K562 (cell line): ENCODE data around the gene UNC45A. TPM values are rescaled to one million over a fixed set of nuclear protein-coding genes. Genes with fewer than 3 reads are reported as not detected.

Source experiments
- IFI16 ChIP-seq: fragments of 250-450 bp; sonication (Bioruptor Pico); IDR thresholded peaks from 2 replicates; pipeline ENCODE4 v2.1.2; 2022; ENCODE audit warnings: mild to moderate bottlenecking, inconsistent platforms
- MIER1 ChIP-seq: fragments of 450-650 bp; IDR thresholded peaks from 2 replicates; pipeline ENCODE4 v1.6.1; 2016; ENCODE audit warnings: antibody characterized with exemption, mild to moderate bottlenecking, low read depth
- NFYB ChIP-seq: IDR thresholded peaks from 2 replicates; pipeline ENCODE4 v1.6.1; 2011; ENCODE audit warnings: mild to moderate bottlenecking, moderate library complexity; ENCODE audit not compliant: insufficient read length; ENCODE audit errors: extremely low read depth
- TEAD1 ChIP-seq, 2 experiments: fragments of 450-650 bp in 1 of 2; sonication (generic) in 1 of 2; formaldehyde crosslinking; IDR thresholded peaks; 2 replicates each; pipeline versions ENCODE4 v1.4.0 to v1.8.0; 2020 to 2022; ENCODE audit warnings: mild to moderate bottlenecking in 2 of 2, missing genetic modification reagents in 1 of 2
- ZNF318 ChIP-seq, 2 experiments: fragments of 450-650 bp; IDR thresholded peaks; 2 replicates each; pipeline ENCODE4 v1.6.1; 2016; ENCODE audit warnings: mild to moderate bottlenecking in 2 of 2, borderline replicate concordance in 1 of 2, low read depth in 1 of 2, moderate library complexity in 1 of 2
- ZNF507 ChIP-seq: conservative IDR thresholded peaks from 2 replicates; pipeline ENCODE4 v1.6.1; 2017; ENCODE audit warnings: missing genetic modification characterization, missing compliant biosample characterization
- polyA plus RNA-seq, 8 experiments: library from polyadenylated mRNA; depleted of rRNA in 4 of 8; stranded (reverse) in 5 of 8; unstranded in 3 of 8; fragments of >200 nt; fragmentation: Nextera tagmentation in 2 of 8; fragmentation: Illumina TruSeq in 1 of 8; extraction: Ambion mirVana in 2 of 8; extraction: Trizol in 1 of 8; gene quantifications; 2 replicates each; pipeline versions ENCODE4 v1.2.1 to v1.2.3, GENCODE V29; 2011 to 2014; ENCODE audit warnings: inconsistent platforms in 1 of 8, missing spikeins in 1 of 8
- total RNA-seq, 7 experiments: library from RNA; depleted of rRNA in 6 of 7; stranded (reverse); fragments of >200 nt in 6 of 7; fragmentation: Illumina TruSeq in 2 of 7; extraction: Trizol in 2 of 7; gene quantifications; 2 replicates each; pipeline versions ENCODE4 v1.2.1 to v1.2.3, GENCODE V29; 2011 to 2021; ENCODE audit warnings: low replicate concordance in 1 of 7
- TF ChIP-seq, protein P1 (sequence below): fragments of 250-450 bp; sonication (Bioruptor Pico); IDR thresholded peaks from 2 replicates; pipeline ENCODE4 v1.9.0; 2021; ENCODE audit warnings: mild to moderate bottlenecking
- TF ChIP-seq, protein P2 (sequence below): fragments of 450-650 bp; IDR thresholded peaks from 2 replicates; pipeline ENCODE4 v1.7.1; 2018; ENCODE audit warnings: mild to moderate bottlenecking, low read depth; ENCODE audit not compliant: partially characterized antibody
- TF ChIP-seq, protein P3 (sequence below), 2 experiments: fragments of 150-350 bp in 1 of 2; IDR thresholded peaks; 2 replicates each; pipeline ENCODE4 v1.6.1; 2012 to 2016; ENCODE audit warnings: low read depth in 2 of 2, low read length in 2 of 2, mild to moderate bottlenecking in 1 of 2, moderate library complexity in 1 of 2

Gene UNC45A
- total and polyA plus RNA-seq, 9 of the 15 experiments (the other 6 are each of a cell fraction or from before 2014, with no cell fraction given), result 22.4 to 79.3 (median 43.7) TPM

DNA sequence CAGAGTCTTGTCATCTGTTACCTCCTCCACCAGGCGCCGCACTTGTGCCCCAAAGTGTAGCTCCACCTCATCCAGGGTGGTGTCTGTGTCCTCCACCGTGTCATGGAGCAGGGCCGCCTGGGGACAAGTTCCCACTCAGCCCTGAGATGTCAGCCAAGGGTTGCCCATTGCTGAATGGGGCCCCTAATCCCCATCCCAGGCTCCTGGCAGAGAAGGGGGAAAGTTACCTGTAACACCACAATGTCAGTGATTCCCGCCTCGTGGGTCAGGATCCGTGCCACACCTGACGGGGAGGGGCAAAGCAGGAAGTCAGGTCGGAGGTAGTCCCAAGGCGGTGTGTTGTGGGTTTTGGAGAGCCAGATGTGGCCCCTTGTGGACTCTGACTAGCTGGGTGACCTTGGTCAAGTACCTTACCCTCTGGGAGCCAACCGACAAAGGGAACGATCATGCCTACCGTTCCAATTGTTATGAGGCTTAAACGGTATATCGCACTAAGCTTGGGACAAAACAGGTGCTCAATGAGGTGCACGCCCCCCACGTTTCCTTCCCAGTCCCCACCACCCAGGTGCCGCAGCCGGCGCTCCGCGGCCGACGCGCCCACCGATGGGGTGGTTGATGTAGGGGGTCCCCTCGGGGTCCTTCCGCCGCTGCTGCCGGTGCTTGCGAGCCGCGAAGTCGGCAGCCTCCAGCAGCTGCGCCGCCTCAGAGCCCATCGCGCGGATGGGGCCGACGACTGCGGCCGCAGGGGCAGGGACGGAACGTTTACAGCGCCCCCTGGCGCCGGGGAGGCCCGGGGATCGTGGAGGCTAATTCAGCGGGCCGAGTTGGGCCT lies 3.0 kb upstream of the UNC45A start, which contains the start of gene HDDC3 (continued):
- TF ChIP-seq ZNF318 (IDR thresholded peaks at IDR 0.05; ENCODE audit: borderline replicate concordance in 1 of 2, low read depth in 1 of 2) (no peak), ZNF507 (no peak), TEAD1 (CRISPR knock-in tag; IDR thresholded peaks at IDR 0.05) (peak; percentile 4 to 70; a peak in 2 of 4 replicates), NFYB (no peak), IFI16 (CRISPR knock-in tag) (no peak), MIER1 (no peak)
- TF ChIP-seq, protein P1, sequence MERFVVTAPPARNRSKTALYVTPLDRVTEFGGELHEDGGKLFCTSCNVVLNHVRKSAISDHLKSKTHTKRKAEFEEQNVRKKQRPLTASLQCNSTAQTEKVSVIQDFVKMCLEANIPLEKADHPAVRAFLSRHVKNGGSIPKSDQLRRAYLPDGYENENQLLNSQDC (CRISPR knock-in tag), result no peak
- TF ChIP-seq, protein P2, sequence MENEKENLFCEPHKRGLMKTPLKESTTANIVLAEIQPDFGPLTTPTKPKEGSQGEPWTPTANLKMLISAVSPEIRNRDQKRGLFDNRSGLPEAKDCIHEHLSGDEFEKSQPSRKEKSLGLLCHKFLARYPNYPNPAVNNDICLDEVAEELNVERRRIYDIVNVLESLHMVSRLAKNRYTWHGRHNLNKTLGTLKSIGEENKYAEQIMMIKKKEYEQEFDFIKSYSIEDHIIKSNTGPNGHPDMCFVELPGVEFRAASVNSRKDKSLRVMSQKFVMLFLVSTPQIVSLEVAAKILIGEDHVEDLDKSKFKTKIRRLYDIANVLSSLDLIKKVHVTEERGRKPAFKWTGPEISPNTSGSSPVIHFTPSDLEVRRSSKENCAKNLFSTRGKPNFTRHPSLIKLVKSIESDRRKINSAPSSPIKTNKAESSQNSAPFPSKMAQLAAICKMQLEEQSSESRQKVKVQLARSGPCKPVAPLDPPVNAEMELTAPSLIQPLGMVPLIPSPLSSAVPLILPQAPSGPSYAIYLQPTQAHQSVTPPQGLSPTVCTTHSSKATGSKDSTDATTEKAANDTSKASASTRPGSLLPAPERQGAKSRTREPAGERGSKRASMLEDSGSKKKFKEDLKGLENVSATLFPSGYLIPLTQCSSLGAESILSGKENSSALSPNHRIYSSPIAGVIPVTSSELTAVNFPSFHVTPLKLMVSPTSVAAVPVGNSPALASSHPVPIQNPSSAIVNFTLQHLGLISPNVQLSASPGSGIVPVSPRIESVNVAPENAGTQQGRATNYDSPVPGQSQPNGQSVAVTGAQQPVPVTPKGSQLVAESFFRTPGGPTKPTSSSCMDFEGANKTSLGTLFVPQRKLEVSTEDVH, result peak; percentile 15
- TF ChIP-seq, protein P3, sequence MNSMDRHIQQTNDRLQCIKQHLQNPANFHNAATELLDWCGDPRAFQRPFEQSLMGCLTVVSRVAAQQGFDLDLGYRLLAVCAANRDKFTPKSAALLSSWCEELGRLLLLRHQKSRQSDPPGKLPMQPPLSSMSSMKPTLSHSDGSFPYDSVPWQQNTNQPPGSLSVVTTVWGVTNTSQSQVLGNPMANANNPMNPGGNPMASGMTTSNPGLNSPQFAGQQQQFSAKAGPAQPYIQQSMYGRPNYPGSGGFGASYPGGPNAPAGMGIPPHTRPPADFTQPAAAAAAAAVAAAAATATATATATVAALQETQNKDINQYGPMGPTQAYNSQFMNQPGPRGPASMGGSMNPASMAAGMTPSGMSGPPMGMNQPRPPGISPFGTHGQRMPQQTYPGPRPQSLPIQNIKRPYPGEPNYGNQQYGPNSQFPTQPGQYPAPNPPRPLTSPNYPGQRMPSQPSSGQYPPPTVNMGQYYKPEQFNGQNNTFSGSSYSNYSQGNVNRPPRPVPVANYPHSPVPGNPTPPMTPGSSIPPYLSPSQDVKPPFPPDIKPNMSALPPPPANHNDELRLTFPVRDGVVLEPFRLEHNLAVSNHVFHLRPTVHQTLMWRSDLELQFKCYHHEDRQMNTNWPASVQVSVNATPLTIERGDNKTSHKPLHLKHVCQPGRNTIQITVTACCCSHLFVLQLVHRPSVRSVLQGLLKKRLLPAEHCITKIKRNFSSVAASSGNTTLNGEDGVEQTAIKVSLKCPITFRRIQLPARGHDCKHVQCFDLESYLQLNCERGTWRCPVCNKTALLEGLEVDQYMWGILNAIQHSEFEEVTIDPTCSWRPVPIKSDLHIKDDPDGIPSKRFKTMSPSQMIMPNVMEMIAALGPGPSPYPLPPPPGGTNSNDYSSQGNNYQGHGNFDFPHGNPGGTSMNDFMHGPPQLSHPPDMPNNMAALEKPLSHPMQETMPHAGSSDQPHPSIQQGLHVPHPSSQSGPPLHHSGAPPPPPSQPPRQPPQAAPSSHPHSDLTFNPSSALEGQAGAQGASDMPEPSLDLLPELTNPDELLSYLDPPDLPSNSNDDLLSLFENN (IDR thresholded peaks at IDR 0.05; ENCODE audit: low read depth in 2 of 2, low read length in 2 of 2), result peak in 1 of 2 experiments; percentile 75; a peak in 1 of 4 replicates
